Measurements from ENCODE around the gene DAAM2. TPM values are rescaled to one million over a fixed set of nuclear protein-coding genes. Genes with fewer than 3 reads are reported as not detected.

DAAM2 gene
- polyA plus RNA-seq, 3 donors, result not detected

DNA sequence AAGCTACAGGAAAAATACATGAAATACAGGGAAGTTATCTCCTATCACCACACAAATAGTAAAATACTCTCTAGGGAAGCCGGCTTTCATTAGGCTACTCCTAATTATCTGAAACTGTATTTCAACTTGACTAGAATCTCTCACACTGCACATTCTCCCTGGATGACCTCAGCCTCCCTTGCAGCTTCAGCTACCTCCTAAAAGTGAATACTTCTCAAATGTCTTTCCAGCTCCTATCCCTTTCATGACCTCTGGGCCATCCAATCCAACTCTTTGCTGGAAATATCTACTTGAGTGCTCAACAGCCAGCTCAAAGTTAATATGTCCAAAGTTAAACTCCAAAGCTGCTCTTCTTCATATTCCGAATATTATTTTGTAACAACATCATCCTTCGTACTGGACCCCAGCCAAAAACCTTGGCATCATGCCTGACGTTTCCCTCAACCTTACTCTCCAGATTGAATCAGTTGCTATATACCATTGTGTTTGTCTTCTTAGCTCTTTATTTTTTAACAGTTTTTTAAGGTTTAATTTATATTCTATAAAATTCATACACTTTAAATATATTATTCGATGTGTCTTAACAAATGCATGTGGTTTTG is 37.6 kb upstream of the DAAM2 start:
- Histone ChIP-seq H3K27me3 (ENCODE audit: control insufficient read depth in 2 of 2, insufficient read depth in 2 of 2, low read length in 2 of 2) (no peaks in the 10 kb centered on the region), H3K9ac (ENCODE audit: insufficient read depth, low read length, poor library complexity, severe bottlenecking) (no peak overlapping the region), H3K79me2 (ENCODE audit: insufficient read depth, low read length) (no peaks in the 10 kb centered on the region), H3K4me2 (replicated peaks; ENCODE audit: extremely low read depth, low read length, poor library complexity, severe bottlenecking) (no peak overlapping the region), H3K27ac (ENCODE audit: low read depth in 1 of 2, low read length in 2 of 2) (no peak overlapping the region), H2AFZ (ENCODE audit: insufficient read depth, low read depth, low read length, poor library complexity, severe bottlenecking) (no peak overlapping the region), H4K20me1 (ENCODE audit: insufficient read depth, low read length) (no peaks in the 10 kb centered on the region), H3K4me3 (replicated peaks in 1 of 3; ENCODE audit: low read depth in 2 of 3, low read length in 3 of 3) (no peak overlapping the region), H3K4me1 (ENCODE audit: control insufficient read depth in 1 of 2, insufficient read depth in 2 of 2, low read length in 2 of 2) (no peaks in the 10 kb centered on the region), H3K36me3 (replicated peaks in 1 of 2; ENCODE audit: control insufficient read depth in 1 of 2, insufficient read depth in 2 of 2, low read length in 2 of 2) (no peaks in the 10 kb centered on the region), H3K9me3 (replicated peaks in 1 of 2; ENCODE audit: control insufficient read depth in 1 of 2, insufficient read depth in 1 of 2, low read length in 2 of 2) (no peaks in the 10 kb centered on the region)
- intact Hi-C loops (cut with micrococcal nuclease), result no loop called here
- H3K36me3 Mint-ChIP-seq, result no peaks in the 10 kb centered on the region
- 86% methylated on average over 2 of the region's 5 CpGs for WGBS (ENCODE audit: insufficient coverage)
- peaks cover 0 to 2% (median 0%) of the 10 kb centered on the region in 3 donors for H3K27me3 Mint-ChIP-seq (ENCODE audit: low read depth in 3 of 3)
- DNase-seq, result no peak
- TF ChIP-seq, protein P1, sequence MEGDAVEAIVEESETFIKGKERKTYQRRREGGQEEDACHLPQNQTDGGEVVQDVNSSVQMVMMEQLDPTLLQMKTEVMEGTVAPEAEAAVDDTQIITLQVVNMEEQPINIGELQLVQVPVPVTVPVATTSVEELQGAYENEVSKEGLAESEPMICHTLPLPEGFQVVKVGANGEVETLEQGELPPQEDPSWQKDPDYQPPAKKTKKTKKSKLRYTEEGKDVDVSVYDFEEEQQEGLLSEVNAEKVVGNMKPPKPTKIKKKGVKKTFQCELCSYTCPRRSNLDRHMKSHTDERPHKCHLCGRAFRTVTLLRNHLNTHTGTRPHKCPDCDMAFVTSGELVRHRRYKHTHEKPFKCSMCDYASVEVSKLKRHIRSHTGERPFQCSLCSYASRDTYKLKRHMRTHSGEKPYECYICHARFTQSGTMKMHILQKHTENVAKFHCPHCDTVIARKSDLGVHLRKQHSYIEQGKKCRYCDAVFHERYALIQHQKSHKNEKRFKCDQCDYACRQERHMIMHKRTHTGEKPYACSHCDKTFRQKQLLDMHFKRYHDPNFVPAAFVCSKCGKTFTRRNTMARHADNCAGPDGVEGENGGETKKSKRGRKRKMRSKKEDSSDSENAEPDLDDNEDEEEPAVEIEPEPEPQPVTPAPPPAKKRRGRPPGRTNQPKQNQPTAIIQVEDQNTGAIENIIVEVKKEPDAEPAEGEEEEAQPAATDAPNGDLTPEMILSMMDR (IDR thresholded peaks at IDR 0.05), result no peak
- peaks cover 0 to 2% (median 0%) of the 10 kb centered on the region in 7 donors for H3K9me3 Mint-ChIP-seq
- no peak overlapping the region for H3K27ac Mint-ChIP-seq
- no peak overlapping the region for H3K4me3 Mint-ChIP-seq
- no peaks in the 10 kb centered on the region for H3K4me1 Mint-ChIP-seq

DNA sequence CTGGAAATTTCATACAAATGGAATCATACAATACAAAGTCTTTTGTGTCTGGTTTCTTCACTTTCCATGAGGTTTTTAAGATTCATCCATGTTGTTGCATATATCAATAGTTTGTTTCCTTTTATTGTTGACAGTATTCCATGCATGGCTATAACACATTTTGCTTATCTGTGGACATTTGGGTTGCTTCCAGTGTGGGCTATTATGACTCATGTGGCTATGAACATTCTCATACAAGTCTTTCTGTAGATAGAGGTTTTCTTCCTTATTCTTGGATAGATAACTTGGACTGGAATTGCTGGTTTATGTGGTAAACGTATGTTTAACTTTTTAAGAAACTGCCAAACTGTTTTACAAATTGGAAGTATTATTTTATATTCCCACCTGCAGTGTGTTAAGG is 36.9 kb upstream of the DAAM2 start:
- H4K20me1 ChIP-seq (ENCODE audit: insufficient read depth, low read length), result no peaks in the 10 kb centered on the region
- H3K4me2 ChIP-seq (replicated peaks; ENCODE audit: extremely low read depth, low read length, poor library complexity, severe bottlenecking), result no peak overlapping the region
- no peaks in the 10 kb centered on the region for H3K4me1 Mint-ChIP-seq
- H3K27me3 ChIP-seq (ENCODE audit: control insufficient read depth in 2 of 2, insufficient read depth in 2 of 2, low read length in 2 of 2), result no peaks in the 10 kb centered on the region
- no peak for DNase-seq
- peaks cover 0 to 5% (median 0%) of the 10 kb centered on the region in 3 donors for H3K27me3 Mint-ChIP-seq (ENCODE audit: low read depth in 3 of 3)
- no peak overlapping the region for H3K27ac Mint-ChIP-seq
- no peaks in the 10 kb centered on the region for H3K36me3 ChIP-seq (replicated peaks in 1 of 2; ENCODE audit: control insufficient read depth in 1 of 2, insufficient read depth in 2 of 2, low read length in 2 of 2)
- no peak overlapping the region for H3K4me3 ChIP-seq (replicated peaks in 1 of 3; ENCODE audit: low read depth in 2 of 3, low read length in 3 of 3)
- H2AFZ ChIP-seq (ENCODE audit: insufficient read depth, low read depth, low read length, poor library complexity, severe bottlenecking), result no peak overlapping the region
- no peak overlapping the region for H3K27ac ChIP-seq (ENCODE audit: low read depth in 1 of 2, low read length in 2 of 2)
- intact Hi-C loops (cut with micrococcal nuclease), result no loop called here
- H3K36me3 Mint-ChIP-seq, result no peaks in the 10 kb centered on the region
- TF ChIP-seq, protein P1 (IDR thresholded peaks at IDR 0.05), result no peak
- no peak overlapping the region for H3K9ac ChIP-seq (ENCODE audit: insufficient read depth, low read length, poor library complexity, severe bottlenecking)
- WGBS (ENCODE audit: insufficient coverage), result no CpG with 5 or more reads among the region's 1 CpG
- H3K79me2 ChIP-seq (ENCODE audit: insufficient read depth, low read length), result no peaks in the 10 kb centered on the region
- H3K9me3 Mint-ChIP-seq, result peaks cover 0 to 2% (median 0%) of the 10 kb centered on the region in 7 donors
- H3K4me1 ChIP-seq (ENCODE audit: control insufficient read depth in 1 of 2, insufficient read depth in 2 of 2, low read length in 2 of 2), result no peaks in the 10 kb centered on the region
- H3K9me3 ChIP-seq (replicated peaks in 1 of 2; ENCODE audit: control insufficient read depth in 1 of 2, insufficient read depth in 1 of 2, low read length in 2 of 2), result no peaks in the 10 kb centered on the region
- H3K4me3 Mint-ChIP-seq, result no peak overlapping the region

Measured in CD14-positive monocyte (primary cell).